Measurements from ENCODE around the gene HDAC4. TPM values are rescaled to one million over a fixed set of nuclear protein-coding genes. Genes with fewer than 3 reads are reported as not detected.

The HDAC4 gene
- total RNA-seq, 6 donors from 2014 or later = 16.1 to 108 (median 45.0) TPM

DNA sequence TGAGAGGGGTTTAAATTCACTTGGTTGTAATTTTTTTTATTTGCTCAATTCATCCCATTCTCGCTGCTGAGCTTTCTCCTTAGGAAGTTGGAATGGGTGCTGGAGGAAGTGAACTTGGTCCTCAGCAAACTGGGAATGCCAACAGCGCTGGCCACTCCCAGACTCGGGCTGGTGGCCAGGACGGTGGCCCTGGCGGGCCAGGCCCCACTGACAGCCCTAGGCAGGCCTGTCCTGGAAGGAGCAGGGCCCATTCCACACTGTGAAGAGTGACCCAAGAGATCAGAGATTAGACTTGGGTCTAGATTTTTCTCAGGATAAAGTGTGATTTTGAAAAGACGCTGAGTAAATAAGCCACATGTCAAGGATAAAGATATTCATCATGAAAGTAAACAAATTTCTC, 132.7 kb downstream of the HDAC4 start:
- DNase-seq (peak; percentile 79 to 90), ATAC-seq (ENCODE audit: low FRiP score in 2 of 2) (peak; percentile 25 to 65)
- 27 to 31% methylated on average over 6 of the region's 6 CpGs for WGBS, 2 donors
- no peaks in the 10 kb centered on the region for H3K27me3 ChIP-seq
- no peaks in the 10 kb centered on the region for H3K9me3 ChIP-seq
- peak overlapping the region in 1 of 4 donors; percentile 31 for H3K4me3 ChIP-seq
- peaks cover 54 to 71% (median 61%) of the 10 kb centered on the region in 4 donors for H3K4me1 ChIP-seq
- no peaks in the 10 kb centered on the region for H3K36me3 ChIP-seq
- H3K27ac ChIP-seq = peak overlapping the region; percentile 80 to 93 (median 90)
- no peak for TF ChIP-seq POLR2A (IDR thresholded peaks at IDR 0.05)

DNA sequence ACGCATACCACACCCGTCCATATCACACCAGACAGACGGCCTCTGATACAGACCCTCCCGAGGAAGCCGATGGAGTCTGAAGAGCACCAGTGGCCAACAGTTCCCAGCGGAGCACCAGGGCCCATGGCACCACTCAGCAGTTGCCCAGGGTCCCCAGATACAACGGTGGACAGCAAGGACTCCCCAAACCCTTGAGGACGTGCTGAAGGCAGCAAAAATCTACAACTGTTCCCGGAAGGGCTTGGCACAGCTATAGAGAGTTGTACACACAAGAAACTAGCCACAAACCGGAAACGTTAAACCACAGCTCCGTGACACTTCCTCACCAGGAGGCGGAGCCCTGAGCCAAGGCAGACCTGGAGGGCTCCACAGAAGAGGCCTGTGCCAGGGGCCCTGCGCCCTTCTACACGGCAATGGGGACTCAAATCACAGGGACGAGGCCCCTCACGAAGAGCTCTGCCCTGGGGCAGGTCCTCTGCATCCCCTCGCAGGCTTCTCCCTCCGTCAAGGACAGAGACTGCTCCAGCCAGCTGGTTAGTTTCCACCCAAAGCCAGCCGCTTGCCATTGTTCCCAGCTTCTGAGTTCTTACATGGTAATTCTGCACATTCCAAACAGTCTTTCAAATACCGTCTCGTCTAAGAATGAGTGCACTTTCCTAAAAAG, 133.4 kb downstream of the HDAC4 start:
- peak; percentile 82 to 96 for DNase-seq
- H3K4me3 ChIP-seq = peak overlapping the region in 3 of 4 donors; percentile 11 to 38 (median 31)

DNA sequence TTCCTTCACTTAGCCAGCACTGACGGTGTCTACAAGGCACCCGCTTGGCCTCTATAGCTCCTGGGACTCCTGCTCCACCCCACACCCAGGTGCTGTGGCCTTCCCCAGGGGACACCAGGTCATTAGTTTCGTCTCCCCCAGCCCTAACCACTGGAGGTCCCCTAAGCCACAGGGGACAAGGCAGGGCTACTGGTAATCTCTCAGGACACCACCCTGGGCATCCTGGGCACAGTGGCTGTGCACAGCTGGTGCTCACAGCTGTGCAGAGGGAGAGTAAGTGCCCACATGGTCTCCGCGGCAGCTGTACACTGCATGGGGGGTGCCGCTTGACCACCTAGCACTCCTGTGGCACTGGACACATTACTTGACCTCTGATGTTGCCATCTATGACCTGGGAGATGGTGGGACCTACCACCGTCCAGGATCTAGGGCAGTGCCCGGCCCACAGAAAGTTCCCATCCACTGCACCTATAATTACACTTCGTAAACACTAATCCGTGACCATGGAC, 134.0 kb downstream of the HDAC4 start:
- ATAC-seq (ENCODE audit: low FRiP score in 2 of 2) = peak in 1 of 2 donors; percentile 0
- Histone ChIP-seq H3K4me1 (peaks cover 54 to 69% (median 62%) of the 10 kb centered on the region in 4 donors), H3K4me3 (peak overlapping the region in 3 of 4 donors; percentile 11 to 38 (median 31)), H3K9me3 (no peaks in the 10 kb centered on the region), H3K27ac (peak overlapping the region; percentile 80 to 93 (median 90)), H3K36me3 (no peaks in the 10 kb centered on the region), H3K27me3 (no peaks in the 10 kb centered on the region)
- WGBS, 2 donors = 81 to 87% methylated on average over 7 to 10 of the region's 10 CpGs
- no peak for TF ChIP-seq EP300 (IDR thresholded peaks at IDR 0.05)
- peak in 1 of 4 donors; percentile 4 for TF ChIP-seq POLR2A (IDR thresholded peaks at IDR 0.05)
- TF ChIP-seq, protein P1, sequence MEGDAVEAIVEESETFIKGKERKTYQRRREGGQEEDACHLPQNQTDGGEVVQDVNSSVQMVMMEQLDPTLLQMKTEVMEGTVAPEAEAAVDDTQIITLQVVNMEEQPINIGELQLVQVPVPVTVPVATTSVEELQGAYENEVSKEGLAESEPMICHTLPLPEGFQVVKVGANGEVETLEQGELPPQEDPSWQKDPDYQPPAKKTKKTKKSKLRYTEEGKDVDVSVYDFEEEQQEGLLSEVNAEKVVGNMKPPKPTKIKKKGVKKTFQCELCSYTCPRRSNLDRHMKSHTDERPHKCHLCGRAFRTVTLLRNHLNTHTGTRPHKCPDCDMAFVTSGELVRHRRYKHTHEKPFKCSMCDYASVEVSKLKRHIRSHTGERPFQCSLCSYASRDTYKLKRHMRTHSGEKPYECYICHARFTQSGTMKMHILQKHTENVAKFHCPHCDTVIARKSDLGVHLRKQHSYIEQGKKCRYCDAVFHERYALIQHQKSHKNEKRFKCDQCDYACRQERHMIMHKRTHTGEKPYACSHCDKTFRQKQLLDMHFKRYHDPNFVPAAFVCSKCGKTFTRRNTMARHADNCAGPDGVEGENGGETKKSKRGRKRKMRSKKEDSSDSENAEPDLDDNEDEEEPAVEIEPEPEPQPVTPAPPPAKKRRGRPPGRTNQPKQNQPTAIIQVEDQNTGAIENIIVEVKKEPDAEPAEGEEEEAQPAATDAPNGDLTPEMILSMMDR (IDR thresholded peaks at IDR 0.05) = no peak
- TF ChIP-seq POLR2AphosphoS5 (IDR thresholded peaks at IDR 0.05) = no peak
- no peak for DNase-seq

More for the DNA sequence above, 133.4 kb downstream of the HDAC4 start:
- peak; percentile 87 to 91 for ATAC-seq (ENCODE audit: low FRiP score in 2 of 2)
- 27 to 40% methylated on average over 10 to 22 of the region's 22 CpGs for WGBS, 2 donors
- TF ChIP-seq POLR2A (IDR thresholded peaks at IDR 0.05) (peak in 2 of 4 donors; percentile 21 to 74), POLR2AphosphoS5 (IDR thresholded peaks at IDR 0.05) (peak; percentile 80 to 88), EP300 (IDR thresholded peaks at IDR 0.05) (peak in 3 of 4 donors; percentile 38 to 79 (median 47))
- TF ChIP-seq, protein P1 (IDR thresholded peaks at IDR 0.05) = peak in 5 of 6 experiments; percentile 25 to 72 (median 56)
- H3K27ac ChIP-seq = peak overlapping the region; percentile 80 to 93 (median 90)
- no peaks in the 10 kb centered on the region for H3K9me3 ChIP-seq
- no peaks in the 10 kb centered on the region for H3K36me3 ChIP-seq
- peaks cover 54 to 69% (median 62%) of the 10 kb centered on the region in 4 donors for H3K4me1 ChIP-seq
- H3K27me3 ChIP-seq = no peaks in the 10 kb centered on the region

DNA sequence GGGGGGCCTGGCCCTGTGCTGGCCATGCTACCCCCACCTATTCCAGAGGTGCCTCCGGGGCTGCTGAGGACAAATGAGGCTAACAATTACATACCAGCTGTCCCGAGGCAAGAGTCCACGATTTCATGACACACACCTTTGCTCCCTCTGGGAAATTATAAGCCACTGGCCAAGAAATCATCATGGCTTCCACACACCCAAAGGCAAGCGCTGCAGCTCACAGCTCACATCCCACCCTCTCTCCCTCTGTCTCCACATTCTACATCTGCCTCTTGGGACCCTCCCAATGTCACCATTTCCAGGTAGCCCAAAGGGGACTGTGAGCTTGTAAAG, 134.4 kb downstream of the HDAC4 start:
- H3K4me3 ChIP-seq = peak overlapping the region in 2 of 4 donors; percentile 31 to 38
- peaks cover 54 to 69% (median 63%) of the 10 kb centered on the region in 4 donors for H3K4me1 ChIP-seq
- WGBS, 2 donors = 93 to 99% methylated on average over 4 of the region's 4 CpGs

More for the DNA sequence above, 134.4 kb downstream of the HDAC4 start:
- H3K9me3 ChIP-seq = no peaks in the 10 kb centered on the region
- TF ChIP-seq POLR2A (IDR thresholded peaks at IDR 0.05) (no peak), POLR2AphosphoS5 (IDR thresholded peaks at IDR 0.05) (no peak), EP300 (IDR thresholded peaks at IDR 0.05) (no peak)
- TF ChIP-seq, protein P1 (IDR thresholded peaks at IDR 0.05) = no peak
- H3K27ac ChIP-seq = peak overlapping the region; percentile 80 to 93 (median 90)
- no peaks in the 10 kb centered on the region for H3K27me3 ChIP-seq
- no peaks in the 10 kb centered on the region for H3K36me3 ChIP-seq
- no peak for DNase-seq
- ATAC-seq (ENCODE audit: low FRiP score in 2 of 2) = no peak
